SIG-M5 treated with dmso at 0.1 percent for 504 hours (cell line): ENCODE results near the gene ALPP.
"Not testable (repeated sequence)": the region's sequence is repeated elsewhere in the genome, so short reads cannot be mapped to it uniquely, and the experiment has no call there.

Source experiments
- DNase-seq: peaks from one replicate; lab custom pipeline; 2025; ENCODE audit not compliant: unreplicated experiment; lab: John Stamatoyannopoulos, UW

ALPP gene

DNA sequence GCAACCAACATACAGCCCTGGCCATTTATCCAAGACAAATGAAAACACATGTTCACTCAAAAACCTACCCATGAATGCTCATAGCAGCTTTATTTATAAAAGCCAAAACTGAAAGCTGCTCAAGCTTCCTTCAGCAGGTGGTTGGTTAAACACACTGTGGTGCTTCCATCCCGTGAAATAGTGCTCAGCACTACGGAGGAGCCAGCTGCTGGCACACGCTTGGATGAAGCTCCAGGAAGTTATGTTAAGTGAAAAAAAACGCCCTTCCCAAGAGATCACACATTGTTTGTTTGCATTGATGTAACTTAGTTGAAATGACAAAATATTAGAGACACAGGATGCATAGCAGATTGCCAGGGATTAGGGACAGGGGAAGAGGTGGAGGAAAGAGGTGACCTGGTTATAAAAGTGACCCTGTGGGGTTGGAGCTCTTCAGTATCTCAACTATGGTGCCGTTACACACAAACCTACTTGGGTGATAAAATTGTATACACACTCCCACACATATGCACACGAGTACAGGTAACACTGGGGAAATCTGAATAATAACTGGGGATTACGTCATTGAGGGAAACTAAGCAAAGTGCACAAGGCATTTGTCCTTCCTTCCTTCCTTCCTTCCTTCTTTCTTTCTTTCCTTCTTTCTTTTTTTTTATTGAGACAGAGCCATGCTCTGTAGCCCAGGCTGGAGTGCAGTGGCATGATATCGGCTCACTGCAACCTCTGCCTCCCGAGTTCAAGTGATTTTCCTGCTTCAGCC is 21.9 kb downstream of the ALPP start:
- DNase-seq = no peak

DNA sequence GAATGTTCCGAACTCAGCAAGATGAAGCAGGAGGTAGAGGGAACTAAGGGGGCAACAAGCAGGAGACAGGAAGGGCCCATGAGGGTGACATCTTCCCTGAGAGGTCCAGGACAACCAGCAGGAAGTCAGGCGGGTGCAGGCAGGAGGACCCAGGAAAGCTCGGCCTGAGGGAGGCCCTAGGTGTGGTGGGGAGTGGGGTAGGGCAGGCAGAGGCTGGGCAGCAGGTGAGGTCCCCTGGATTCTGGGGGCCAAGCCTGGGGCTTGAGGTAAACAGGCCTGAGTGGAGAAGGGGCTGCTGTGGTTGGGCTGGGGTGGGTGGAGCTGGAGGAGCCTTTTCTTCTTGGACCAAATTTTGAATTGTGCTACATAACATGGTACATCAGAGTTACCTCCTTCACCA is 24.0 kb downstream of the ALPP start:
- no peak for DNase-seq

DNA sequence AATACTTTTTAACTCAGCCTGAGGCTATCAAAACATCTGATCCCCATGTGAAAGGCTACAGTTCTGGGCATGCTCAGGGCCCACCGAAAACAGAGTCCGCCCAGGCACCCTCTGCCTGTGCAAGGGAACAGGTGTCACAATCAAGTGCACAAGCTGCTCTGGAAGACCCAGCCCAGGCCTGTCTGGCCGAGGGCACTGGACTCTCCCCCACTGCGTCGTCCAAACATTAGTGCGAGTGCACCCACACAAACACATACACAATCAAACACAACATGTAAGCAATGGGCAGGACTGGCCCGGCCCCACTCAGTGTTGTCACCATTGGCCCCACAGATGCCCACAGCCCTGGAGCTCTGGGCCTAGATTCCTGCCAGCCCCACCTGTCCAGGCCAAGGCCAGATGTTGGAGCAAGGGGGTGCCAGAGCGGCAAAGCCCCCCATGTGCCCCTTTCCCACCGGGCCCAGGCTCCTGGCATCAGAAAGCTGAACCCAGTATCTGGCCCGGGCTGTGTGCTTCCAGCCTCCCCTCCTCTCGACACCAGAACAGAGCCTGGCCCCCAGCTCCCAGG is 27.5 kb downstream of the ALPP start:
- DNase-seq = no peak

DNA sequence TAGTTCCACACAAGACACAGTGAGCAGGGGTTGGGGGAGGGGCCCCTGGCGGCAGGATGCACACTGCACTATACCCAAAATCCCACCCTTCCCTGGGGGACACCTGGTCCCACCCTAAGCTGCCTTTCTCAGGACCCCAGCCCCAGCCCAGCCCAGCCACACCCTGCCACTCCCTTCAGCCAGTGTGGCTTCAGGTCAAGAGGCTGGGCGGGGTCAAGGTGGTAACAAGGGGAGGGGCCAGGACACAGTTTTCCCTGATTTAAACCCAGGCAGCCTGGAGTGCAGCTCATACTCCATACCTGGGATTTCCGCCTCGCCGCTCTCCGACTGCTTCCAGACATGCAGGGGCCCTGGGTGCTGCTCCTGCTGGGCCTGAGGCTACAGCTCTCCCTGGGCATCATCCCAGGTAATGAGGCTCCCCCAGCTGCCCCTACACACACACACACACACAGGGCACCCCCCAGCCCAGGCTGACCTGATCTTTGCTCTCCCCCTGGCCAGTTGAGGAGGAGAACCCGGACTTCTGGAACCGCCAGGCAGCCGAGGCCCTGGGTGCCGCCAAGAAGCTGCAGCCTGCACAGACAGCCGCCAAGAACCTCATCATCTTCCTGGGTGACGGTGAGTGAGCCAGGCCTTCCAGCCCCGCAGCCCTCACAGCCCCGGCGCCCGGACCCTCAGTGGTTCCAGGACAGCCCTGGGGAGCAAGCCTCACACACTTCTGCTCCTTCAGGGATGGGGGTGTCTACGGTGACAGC is 28.2 kb downstream of the ALPP start, which contains the start of gene ALPG:
TSS of gene ALPG (plus strand) at position 289 of the 755 bp plus-strand sequence. CDS start at position 340, 51 bp downstream.
- DNase-seq = no peak

DNA sequence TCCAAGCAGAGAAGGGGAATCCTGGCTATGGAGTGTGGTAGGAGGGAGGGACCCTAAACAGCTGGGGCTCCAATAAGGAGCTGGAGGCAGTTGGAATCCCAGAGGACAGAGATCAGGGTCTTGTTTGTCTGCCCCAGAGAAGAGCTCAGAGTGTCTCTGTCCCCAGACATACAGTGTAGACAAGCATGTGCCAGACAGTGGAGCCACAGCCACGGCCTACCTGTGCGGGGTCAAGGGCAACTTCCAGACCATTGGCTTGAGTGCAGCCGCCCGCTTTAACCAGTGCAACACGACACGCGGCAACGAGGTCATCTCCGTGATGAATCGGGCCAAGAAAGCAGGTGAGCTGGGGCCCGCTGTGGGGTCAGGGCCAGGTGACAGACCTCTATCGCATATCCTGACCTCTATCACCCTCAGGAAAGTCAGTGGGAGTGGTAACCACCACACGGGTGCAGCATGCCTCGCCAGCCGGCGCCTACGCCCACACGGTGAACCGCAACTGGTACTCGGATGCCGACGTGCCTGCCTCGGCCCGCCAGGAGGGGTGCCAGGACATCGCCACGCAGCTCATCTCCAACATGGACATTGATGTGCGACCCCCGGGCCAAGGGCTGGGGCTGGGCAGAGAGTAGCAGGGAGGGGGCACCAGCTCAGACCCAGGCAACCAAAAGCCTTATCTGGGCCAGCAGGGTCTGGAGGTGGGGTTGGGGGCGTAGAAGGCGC is 29.0 kb downstream of the ALPP start:
- DNase-seq = not testable (repeated sequence)

DNA sequence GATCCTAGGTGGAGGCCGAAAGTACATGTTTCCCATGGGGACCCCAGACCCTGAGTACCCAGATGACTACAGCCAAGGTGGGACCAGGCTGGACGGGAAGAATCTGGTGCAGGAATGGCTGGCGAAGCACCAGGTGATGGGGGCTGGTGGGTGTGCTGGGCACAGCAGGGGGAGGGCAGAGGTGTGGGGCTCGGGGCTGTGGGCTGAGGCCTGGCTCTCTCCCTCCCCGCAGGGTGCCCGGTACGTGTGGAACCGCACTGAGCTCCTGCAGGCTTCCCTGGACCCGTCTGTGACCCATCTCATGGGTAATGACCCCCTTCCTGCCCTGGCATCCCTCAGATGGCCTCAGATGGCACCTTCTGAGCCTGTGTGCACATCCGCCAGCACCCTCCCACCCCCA is 29.7 kb downstream of the ALPP start:
- not testable (repeated sequence) for DNase-seq

DNA sequence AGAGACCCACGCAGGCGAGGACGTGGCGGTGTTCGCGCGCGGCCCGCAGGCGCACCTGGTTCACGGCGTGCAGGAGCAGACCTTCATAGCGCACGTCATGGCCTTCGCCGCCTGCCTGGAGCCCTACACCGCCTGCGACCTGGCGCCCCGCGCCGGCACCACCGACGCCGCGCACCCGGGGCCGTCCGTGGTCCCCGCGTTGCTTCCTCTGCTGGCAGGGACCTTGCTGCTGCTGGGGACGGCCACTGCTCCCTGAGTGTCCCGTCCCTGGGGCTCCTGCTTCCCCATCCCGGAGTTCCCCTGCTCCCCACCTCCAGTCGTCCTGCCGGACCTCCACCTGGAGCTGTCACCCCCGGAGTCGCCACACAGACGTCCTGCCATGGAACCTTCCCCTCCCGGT is 31.1 kb downstream of the ALPP start:
- DNase-seq = not testable (repeated sequence)

DNA sequence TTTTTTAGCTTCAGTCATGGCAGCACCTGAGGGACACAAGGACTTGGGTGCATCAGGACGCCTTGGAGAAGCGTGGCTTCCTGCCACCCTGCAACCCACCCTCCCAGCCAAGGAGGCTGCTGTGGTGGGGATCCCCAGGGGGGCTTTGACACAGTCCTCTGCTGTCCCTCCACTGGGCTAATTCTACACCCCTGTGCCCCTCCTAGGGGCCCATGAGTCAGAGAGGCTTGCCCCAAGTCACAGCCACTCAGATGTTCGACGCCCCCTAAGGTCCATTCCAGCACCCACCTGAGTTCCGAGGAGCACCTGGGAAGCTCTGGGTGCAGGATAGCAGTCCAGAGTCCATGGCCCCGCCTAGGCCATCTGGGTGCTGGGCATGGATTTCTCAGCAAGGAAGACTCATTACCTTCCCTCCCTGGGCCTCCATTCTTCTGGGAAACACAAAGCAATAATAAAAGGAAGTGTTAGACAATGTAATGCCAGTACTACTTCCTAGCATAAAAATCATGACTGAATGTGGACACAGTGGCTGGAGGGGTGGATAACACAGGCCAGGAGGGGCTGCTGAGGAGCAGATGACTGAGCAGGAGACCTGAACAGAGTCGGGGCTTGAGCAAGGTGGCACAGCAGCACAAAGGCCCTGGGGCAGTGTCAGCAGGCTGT is 31.8 kb downstream of the ALPP start:
- no peak for DNase-seq

DNA sequence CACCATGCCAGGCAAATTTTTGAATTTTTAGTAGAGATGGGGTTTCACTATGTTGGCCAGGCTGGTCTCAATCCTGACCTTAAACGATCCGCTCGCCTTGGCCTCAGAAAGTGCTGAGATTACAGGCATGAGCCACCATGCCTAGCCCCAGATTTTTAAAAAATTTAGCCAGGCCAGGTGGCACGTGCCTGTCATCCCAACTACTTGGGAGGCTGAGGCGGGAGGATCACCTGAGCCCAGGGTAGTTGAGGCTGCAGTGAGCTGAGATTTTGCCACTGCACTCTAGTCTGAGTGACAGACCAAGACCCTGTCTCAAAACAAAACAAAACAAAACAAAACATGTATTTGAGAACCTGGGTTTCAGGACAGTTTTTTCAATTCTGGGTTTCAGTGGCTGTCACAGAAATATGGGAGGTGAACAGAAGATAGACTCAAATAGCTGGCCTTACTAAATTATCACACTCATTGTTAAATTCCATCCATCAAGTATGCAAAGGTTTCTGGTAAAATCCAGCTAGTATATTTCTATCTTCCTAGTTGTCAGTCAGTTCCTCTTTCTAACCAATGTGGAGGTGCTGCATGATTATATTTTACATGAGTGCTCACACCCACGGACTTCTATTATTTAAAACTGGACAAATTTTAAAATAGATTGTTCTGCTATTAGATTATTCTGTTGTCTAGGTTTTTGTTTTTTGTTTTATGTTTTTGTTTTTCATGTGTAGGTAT is 33.5 kb downstream of the ALPP start:
- no peak for DNase-seq

DNA sequence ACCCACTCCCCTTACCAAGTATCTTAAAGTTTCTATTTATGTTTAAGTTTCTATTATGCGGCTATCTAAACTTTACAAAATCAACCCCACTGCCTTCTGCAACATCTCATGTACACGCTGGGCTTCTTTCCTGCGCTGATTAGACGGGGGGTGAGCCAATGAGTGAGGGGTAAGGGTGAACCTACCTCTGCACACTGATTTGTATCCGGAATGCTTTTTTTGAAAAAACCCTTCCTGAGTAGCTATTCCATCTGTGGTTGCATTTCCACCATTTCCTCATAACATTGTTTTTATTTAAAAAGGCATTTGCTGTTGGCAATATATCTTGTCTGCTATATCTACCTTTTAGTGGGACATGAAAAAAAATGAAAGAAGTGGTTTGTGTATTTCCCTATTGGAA is 34.4 kb downstream of the ALPP start:
- DNase-seq = no peak

DNA sequence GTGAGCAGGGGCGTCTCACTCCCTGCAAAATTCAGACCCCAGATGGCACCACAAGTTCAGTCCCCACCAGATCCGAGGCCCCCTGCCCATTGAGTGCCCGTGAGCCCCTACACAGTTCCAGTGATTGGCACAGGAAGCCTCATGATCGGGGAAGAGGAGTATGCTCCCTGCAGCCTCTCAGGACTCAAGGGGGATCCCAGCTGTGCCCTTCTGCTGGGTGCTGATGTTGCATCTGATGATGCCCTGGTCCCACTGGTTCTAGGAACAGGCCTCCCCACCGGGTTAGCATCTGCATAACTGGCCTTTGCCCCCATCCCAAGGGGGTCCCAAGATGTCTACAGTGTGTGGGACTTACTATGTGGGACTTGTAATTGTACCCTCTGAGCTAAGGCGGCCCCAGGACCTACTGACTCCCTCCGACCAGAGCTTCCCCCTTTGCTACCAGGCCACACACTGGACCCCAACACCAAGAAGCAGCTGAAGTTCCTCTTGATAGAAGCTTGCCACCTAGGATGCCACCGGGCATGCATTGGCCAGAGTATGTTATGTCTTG is 36.7 kb downstream of the ALPP start:
- DNase-seq = no peak

DNA sequence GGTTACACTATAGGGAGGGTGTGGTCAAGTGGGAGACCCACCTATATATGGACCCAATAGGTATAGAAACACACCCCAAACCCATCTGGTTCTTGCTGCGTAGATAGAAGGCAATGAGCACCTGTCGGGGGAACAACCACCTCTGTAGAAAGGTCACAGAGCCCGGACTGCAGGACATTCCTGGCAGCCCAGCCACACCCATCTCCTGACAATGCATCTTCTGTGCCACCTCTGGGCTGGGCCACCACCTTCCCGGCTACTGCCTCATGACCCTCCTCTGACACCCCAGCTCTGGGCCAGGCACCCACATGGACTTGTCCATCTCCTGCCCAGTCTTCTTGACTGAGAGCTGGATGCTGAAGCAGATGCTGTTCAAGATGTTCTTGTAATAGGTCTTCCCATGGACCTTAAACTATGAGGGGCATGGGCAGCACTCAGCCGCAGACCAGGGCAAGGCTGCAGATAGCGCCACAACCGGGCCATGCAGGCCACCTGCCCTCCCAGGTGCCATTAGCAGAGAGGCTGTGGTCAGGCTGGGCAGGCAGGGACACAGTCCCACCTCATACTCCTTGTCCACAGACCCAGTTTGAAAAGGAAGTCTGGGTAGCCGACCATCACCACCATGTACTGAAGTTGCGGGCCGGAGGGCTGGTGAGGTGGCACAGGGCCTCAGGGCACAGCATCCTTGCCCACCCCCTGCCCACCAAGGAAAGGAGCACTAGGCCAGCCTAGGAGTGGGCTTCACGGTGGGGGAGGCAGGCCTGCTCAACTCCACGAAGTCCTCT is 37.4 kb downstream of the ALPP start:
- DNase-seq = no peak

DNA sequence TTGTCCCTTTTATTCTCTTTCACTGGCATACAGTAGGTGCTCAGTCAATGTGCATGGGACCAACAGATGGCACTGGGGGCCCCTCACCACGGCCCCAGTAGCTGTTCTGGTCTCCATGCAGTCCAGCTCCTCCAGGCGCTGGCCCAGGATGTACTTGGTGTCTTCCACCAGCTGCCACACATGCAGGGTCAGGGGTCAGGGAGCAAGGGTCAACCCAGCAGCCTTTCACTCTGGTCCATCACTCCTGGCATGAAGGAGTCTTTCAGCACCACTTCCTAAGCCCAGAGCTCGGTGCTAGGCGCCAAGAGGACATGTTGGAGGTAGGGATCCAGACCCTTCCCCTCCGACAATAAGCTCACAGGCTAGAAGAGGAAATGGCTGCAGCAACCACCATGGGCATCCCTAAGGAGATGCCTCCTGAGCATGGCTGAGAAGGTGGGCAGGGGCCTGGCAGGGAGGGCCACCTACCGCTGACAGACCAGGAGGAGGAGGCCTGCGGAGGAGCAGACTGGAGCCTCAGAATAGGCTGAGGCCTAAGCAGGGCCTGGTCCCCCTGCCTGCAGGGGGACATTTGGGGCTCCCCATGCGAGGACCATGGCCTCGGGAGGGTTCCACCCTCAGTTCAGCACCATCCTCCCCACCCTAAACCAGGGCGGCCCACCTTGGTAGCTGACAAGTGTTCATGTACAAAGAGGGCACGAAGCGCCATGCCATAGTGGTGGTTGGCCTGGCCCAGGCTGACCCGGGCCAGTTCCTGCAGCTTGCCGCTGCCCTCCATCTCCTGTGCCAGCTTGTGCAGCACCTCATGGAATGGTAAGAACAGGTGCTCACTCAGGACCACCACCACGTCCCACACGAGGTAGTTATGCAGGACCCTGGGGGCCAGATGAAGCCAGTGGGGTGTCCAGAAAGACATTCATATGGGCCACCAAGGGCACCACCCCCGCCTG is 38.2 kb downstream of the ALPP start:
- DNase-seq = no peak

DNA sequence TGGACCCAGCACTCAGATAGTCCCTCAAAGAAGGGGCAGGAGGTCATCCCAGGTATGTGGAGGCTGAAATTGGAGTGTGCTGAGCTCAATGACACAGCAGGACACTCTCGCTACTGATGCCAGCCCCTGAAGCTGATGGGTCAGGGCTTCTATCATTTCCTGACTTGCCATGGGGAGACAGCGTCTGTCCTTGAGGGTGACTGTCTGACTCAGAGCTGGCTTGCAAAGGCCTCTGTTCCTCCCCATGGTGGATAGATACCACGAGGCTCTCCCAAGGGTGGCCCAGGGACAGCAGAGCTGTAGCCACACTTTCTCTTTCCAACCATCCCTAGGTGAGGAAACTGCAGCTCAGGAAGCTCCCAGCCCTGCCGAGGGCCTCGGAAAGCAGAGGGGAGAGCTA is 38.9 kb downstream of the ALPP start:
- no peak for DNase-seq

DNA sequence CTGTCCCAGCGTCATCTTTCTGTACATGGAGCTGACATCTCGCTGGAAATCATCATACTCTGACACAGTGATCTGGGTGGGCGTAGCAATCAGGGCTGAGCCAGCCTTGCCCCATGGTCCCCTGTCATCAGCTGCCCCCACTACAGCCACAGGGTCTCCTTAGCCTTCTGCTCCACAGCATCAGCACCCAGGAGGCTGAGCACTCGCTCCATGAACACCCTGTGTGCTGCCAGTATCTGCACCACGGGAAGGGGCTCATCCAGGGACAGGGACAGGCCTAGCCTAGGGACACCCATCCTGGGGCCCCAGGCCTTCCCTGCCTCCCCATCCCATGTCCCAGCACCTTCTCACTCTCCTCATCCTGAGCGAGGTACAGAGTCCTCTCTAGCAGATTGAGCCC is 39.5 kb downstream of the ALPP start:
- no peak for DNase-seq

DNA sequence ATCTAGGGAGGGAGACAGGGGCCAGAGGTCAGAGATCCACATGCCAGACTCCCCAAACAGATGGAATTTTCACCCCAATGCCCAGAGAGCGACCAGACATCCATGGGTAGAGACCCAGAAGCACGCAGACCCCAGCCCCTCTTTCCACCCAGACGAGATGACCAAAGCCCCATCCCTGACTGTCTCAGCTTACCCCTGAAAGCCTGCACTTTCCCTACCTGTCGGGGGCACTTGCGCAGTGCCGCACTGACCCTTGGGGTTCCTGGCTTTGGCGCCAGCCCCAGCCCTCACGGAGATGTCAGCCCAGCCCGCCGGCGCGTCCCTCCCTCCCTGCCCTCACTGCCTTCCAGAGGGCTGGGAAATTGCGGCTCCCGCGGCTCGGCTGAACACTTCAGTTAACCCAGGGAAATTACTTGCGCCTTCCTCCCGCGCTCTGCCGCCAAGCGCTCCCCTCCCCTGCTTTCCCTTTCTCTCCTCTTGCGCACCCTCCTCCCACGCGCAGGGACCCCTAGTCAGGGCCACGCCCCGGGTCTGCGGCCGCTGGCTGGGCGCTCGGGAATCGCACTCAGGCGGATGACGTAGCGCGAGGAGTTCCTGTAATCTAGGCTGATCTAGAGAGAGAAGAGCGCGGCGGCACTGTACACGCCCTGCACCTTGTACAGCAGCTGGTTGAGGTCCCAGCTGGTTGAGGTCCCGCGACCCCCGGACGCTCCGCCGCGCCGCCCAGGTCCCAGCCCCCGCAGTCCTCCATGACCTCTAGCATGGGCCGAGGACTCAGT is 40.1 kb downstream of the ALPP start:
- DNase-seq = peak; percentile 60
